K562 (cell line): ENCODE results near the gene PIAS3. TPM values are rescaled to one million over a fixed set of nuclear protein-coding genes. Genes with fewer than 3 reads are reported as not detected.
A peak's percentile ranks its signal among the peaks of the same experiment; 100 is the strongest.

Experiments
- CBFA2T3 ChIP-seq: fragments of 450-650 bp; IDR thresholded peaks from 2 replicates; pipeline ENCODE4 v1.6.1; 2017
- ETV5 ChIP-seq: sonication (generic); formaldehyde crosslinking; IDR thresholded peaks from 2 replicates; pipeline ENCODE4 v1.4.0; 2020; ENCODE audit warnings: low read depth, mild to moderate bottlenecking, missing genetic modification reagents
- GATAD2A ChIP-seq: fragments of 450-650 bp; IDR thresholded peaks from 2 replicates; pipeline ENCODE4 v1.6.1; 2017
- KLF1 ChIP-seq: fragments of 450-650 bp; IDR thresholded peaks from 2 replicates; pipeline ENCODE4 v1.6.1; 2016; ENCODE audit warnings: missing genetic modification characterization, missing compliant biosample characterization
- MBD2 ChIP-seq: sonication (generic); IDR thresholded peaks from 2 replicates; pipeline ENCODE4 v1.6.1; 2016; ENCODE audit warnings: low read depth, borderline replicate concordance
- NCOR1 ChIP-seq: fragments of 450-650 bp; IDR thresholded peaks from 2 replicates; pipeline ENCODE4 v1.6.1; 2016; ENCODE audit warnings: mild to moderate bottlenecking, moderate library complexity
- NR2C2 ChIP-seq, 2 experiments: fragments of 200-800 bp in 1 of 2; sonication (Bioruptor generic) in 1 of 2; sonication (generic) in 1 of 2; formaldehyde crosslinking in 1 of 2; IDR thresholded peaks; 2 replicates each; pipeline versions ENCODE4 v1.6.1 to v1.8.0; 2016 to 2022; ENCODE audit warnings: mild to moderate bottlenecking in 1 of 2, missing compliant biosample characterization in 1 of 2, missing genetic modification characterization in 1 of 2, missing genetic modification reagents in 1 of 2
- RHOXF2B ChIP-seq: fragments of 250-450 bp; sonication (Bioruptor Pico); conservative IDR thresholded peaks from 2 replicates; pipeline ENCODE4 v1.5.1; 2021
- SRF ChIP-seq, 2 experiments: fragments of 250-450, 450-650 bp in 1 of 2; sonication (Bioruptor Pico) in 1 of 2; sonication (generic) in 1 of 2; formaldehyde crosslinking; IDR thresholded peaks; 2 replicates each; pipeline versions ENCODE4 v1.5.0 to v1.5.1; 2020 to 2022; ENCODE audit warnings: mild to moderate bottlenecking in 1 of 2, missing genetic modification reagents in 1 of 2
- TAF1 ChIP-seq: IDR thresholded peaks from 2 replicates; pipeline ENCODE4 v1.6.1; 2011; ENCODE audit warnings: mild to moderate bottlenecking, low read length, moderate library complexity; ENCODE audit not compliant: insufficient read depth, control insufficient read depth, severe bottlenecking; ENCODE audit errors: extremely low read depth
- TARDBP ChIP-seq: fragments of 450-650 bp; IDR thresholded peaks from 2 replicates; pipeline ENCODE4 v1.6.1; 2016
- TCF3 ChIP-seq: sonication (generic); formaldehyde crosslinking; IDR thresholded peaks from 2 replicates; pipeline ENCODE4 v1.4.0; 2020; ENCODE audit warnings: mild to moderate bottlenecking, missing genetic modification reagents
- polyA plus RNA-seq, 8 experiments: library from polyadenylated mRNA; depleted of rRNA in 4 of 8; stranded (reverse) in 5 of 8; unstranded in 3 of 8; fragments of >200 nt; fragmentation: Nextera tagmentation in 2 of 8; fragmentation: Illumina TruSeq in 1 of 8; extraction: Ambion mirVana in 2 of 8; extraction: Trizol in 1 of 8; gene quantifications; 2 replicates each; pipeline versions ENCODE4 v1.2.1 to v1.2.3, GENCODE V29; 2011 to 2014; ENCODE audit warnings: inconsistent platforms in 1 of 8, missing spikeins in 1 of 8
- total RNA-seq, 7 experiments: library from RNA; depleted of rRNA in 6 of 7; stranded (reverse); fragments of >200 nt in 6 of 7; fragmentation: Illumina TruSeq in 2 of 7; extraction: Trizol in 2 of 7; gene quantifications; 2 replicates each; pipeline versions ENCODE4 v1.2.1 to v1.2.3, GENCODE V29; 2011 to 2021; ENCODE audit warnings: low replicate concordance in 1 of 7
- TF ChIP-seq, protein P1 (sequence below): sonication (generic); formaldehyde crosslinking; IDR thresholded peaks from 2 replicates; pipeline ENCODE4 v1.8.0; 2022; ENCODE audit warnings: mild to moderate bottlenecking, missing genetic modification reagents
- TF ChIP-seq, protein P2 (sequence below): fragments of 450-650 bp; formaldehyde crosslinking; IDR thresholded peaks from 2 replicates; pipeline ENCODE4 v1.4.0; 2020; ENCODE audit warnings: mild to moderate bottlenecking
- TF ChIP-seq, protein P3 (sequence below): fragments of 250-450 bp; sonication (Bioruptor Pico); IDR thresholded peaks from 2 replicates; pipeline ENCODE4 v1.5.0; 2020; ENCODE audit warnings: mild to moderate bottlenecking, borderline replicate concordance
- TF ChIP-seq, protein P4 (sequence below), 2 experiments: fragments of 450-650 bp in 1 of 2; sonication (generic) in 1 of 2; formaldehyde crosslinking; conservative IDR thresholded peaks; 2 replicates each; pipeline versions ENCODE4 v1.4.0 to v1.8.1; 2020 to 2022; ENCODE audit warnings: mild to moderate bottlenecking in 1 of 2, missing genetic modification reagents in 1 of 2
- TF ChIP-seq, protein P5 (sequence below): sonication (generic); formaldehyde crosslinking; IDR thresholded peaks from 2 replicates; pipeline ENCODE4 v1.8.1; 2022; ENCODE audit warnings: missing genetic modification reagents
- TF ChIP-seq, protein P6 (sequence below): fragments of 250-450 bp; sonication (Bioruptor Pico); IDR thresholded peaks from 2 replicates; pipeline ENCODE4 v1.8.0; 2021; ENCODE audit warnings: moderate library complexity, mild to moderate bottlenecking, inconsistent platforms

Gene PIAS3
- total and polyA plus RNA-seq, 9 of the 15 experiments (the other 6 are each of a cell fraction or from before 2014, with no cell fraction given): 1.1 to 25.6 (median 7.9) TPM

DNA sequence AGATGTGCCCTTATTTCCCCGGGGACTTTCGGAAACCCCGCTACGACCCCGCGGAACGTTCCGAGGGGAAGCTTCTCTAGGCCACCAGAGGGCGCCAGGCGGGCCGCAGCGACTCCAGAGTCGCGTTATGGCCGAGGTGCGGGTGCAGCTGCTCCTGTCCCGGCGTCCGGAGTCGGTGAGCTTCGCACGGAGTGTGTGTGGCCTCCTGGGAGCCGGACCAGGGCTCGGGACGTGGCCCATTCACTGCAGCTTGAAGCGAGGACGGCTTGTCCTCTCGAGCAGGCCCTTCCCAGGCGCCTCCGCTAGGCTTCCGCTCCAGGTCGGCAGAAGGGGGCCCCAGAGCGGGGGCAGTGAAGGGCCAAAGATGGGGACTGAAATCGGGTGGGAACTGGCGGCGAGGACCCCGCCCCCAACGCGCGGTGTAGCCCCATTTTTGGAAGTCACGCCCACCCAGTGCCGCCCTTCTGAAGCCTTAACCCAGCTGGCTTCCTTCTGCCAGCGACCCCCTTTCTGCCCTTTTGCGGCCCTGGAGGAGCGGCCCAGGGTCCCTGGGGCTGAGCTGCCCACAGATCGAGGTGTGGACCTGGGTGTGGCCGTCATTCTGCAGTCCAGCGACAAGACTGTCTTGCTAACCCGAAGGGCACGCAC, 13.2 kb downstream of the PIAS3 start, which contains the start of gene NUDT17 (continued):
- TF ChIP-seq, protein P1, sequence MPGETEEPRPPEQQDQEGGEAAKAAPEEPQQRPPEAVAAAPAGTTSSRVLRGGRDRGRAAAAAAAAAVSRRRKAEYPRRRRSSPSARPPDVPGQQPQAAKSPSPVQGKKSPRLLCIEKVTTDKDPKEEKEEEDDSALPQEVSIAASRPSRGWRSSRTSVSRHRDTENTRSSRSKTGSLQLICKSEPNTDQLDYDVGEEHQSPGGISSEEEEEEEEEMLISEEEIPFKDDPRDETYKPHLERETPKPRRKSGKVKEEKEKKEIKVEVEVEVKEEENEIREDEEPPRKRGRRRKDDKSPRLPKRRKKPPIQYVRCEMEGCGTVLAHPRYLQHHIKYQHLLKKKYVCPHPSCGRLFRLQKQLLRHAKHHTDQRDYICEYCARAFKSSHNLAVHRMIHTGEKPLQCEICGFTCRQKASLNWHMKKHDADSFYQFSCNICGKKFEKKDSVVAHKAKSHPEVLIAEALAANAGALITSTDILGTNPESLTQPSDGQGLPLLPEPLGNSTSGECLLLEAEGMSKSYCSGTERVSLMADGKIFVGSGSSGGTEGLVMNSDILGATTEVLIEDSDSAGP (CRISPR knock-in tag): no peak
- TF ChIP-seq ETV5 (peak; percentile 59), MBD2 (no peak), TAF1 (peak; percentile 70), SRF (CRISPR knock-in tag; IDR thresholded peaks at IDR 0.05) (0 out of 4 replicates have a peak, but pooled peaks of 1 of the 2 experiments have one; percentile 10), TCF3 (0 out of 2 replicates have a peak, but pooled peaks have one; percentile 6), GATAD2A (no peak), NCOR1 (0 out of 2 replicates have a peak, but pooled peaks have one; percentile 10), RHOXF2B (CRISPR knock-in tag) (no peak), KLF1 (no peak), CBFA2T3 (no peak), TARDBP (peak; percentile 68), NR2C2 (CRISPR knock-in tag; IDR thresholded peaks at IDR 0.05) (no peak), NR2C2 (tag; IDR thresholded peaks at IDR 0.05) (peak; percentile 53)
- TF ChIP-seq, protein P2, sequence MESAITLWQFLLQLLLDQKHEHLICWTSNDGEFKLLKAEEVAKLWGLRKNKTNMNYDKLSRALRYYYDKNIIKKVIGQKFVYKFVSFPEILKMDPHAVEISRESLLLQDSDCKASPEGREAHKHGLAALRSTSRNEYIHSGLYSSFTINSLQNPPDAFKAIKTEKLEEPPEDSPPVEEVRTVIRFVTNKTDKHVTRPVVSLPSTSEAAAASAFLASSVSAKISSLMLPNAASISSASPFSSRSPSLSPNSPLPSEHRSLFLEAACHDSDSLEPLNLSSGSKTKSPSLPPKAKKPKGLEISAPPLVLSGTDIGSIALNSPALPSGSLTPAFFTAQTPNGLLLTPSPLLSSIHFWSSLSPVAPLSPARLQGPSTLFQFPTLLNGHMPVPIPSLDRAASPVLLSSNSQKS: no peak
- TF ChIP-seq, protein P3, sequence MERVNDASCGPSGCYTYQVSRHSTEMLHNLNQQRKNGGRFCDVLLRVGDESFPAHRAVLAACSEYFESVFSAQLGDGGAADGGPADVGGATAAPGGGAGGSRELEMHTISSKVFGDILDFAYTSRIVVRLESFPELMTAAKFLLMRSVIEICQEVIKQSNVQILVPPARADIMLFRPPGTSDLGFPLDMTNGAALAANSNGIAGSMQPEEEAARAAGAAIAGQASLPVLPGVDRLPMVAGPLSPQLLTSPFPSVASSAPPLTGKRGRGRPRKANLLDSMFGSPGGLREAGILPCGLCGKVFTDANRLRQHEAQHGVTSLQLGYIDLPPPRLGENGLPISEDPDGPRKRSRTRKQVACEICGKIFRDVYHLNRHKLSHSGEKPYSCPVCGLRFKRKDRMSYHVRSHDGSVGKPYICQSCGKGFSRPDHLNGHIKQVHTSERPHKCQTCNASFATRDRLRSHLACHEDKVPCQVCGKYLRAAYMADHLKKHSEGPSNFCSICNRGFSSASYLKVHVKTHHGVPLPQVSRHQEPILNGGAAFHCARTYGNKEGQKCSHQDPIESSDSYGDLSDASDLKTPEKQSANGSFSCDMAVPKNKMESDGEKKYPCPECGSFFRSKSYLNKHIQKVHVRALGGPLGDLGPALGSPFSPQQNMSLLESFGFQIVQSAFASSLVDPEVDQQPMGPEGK: 0 out of 2 replicates have a peak, but pooled peaks have one; percentile 21
- TF ChIP-seq, protein P4, sequence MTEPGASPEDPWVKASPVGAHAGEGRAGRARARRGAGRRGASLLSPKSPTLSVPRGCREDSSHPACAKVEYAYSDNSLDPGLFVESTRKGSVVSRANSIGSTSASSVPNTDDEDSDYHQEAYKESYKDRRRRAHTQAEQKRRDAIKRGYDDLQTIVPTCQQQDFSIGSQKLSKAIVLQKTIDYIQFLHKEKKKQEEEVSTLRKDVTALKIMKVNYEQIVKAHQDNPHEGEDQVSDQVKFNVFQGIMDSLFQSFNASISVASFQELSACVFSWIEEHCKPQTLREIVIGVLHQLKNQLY (CRISPR knock-in tag; conservative IDR thresholded peaks at IDR 0.05): no peak
- TF ChIP-seq, protein P5, sequence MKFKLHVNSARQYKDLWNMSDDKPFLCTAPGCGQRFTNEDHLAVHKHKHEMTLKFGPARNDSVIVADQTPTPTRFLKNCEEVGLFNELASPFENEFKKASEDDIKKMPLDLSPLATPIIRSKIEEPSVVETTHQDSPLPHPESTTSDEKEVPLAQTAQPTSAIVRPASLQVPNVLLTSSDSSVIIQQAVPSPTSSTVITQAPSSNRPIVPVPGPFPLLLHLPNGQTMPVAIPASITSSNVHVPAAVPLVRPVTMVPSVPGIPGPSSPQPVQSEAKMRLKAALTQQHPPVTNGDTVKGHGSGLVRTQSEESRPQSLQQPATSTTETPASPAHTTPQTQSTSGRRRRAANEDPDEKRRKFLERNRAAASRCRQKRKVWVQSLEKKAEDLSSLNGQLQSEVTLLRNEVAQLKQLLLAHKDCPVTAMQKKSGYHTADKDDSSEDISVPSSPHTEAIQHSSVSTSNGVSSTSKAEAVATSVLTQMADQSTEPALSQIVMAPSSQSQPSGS: no peak
- TF ChIP-seq, protein P6, sequence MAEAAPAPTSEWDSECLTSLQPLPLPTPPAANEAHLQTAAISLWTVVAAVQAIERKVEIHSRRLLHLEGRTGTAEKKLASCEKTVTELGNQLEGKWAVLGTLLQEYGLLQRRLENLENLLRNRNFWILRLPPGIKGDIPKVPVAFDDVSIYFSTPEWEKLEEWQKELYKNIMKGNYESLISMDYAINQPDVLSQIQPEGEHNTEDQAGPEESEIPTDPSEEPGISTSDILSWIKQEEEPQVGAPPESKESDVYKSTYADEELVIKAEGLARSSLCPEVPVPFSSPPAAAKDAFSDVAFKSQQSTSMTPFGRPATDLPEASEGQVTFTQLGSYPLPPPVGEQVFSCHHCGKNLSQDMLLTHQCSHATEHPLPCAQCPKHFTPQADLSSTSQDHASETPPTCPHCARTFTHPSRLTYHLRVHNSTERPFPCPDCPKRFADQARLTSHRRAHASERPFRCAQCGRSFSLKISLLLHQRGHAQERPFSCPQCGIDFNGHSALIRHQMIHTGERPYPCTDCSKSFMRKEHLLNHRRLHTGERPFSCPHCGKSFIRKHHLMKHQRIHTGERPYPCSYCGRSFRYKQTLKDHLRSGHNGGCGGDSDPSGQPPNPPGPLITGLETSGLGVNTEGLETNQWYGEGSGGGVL: no peak
